GOT3 (cell line): ENCODE data around the gene ARHGEF12.

Experiments
- DNase-seq: peaks from one replicate; lab custom pipeline; 2025; ENCODE audit warnings: mixed read lengths; lab: John Stamatoyannopoulos, UW

ARHGEF12 gene

GRCh38 chr11:120424185-120424969 is 88.2 kb downstream of the ARHGEF12 start:
- no peak for DNase-seq

GRCh38 chr11:120424970-120425332 is 88.7 kb downstream of the ARHGEF12 start:
- DNase-seq, result no peak

GRCh38 chr11:120425527-120425926 is 89.3 kb downstream of the ARHGEF12 start:
- no peak for DNase-seq

- no peak for DNase-seq
These were observed 93.9 kb downstream of the ARHGEF12 start for GRCh38 chr11:120430146-120430545.

GRCh38 chr11:120431633-120432032 is 95.4 kb downstream of the ARHGEF12 start:
- DNase-seq, result no peak

- no peak for DNase-seq
These were observed 96.1 kb downstream of the ARHGEF12 start for GRCh38 chr11:120432056-120433018.

GRCh38 chr11:120441592-120441991 is 105.4 kb downstream of the ARHGEF12 start:
- no peak for DNase-seq

- no peak for DNase-seq
These were observed 105.8 kb downstream of the ARHGEF12 start for GRCh38 chr11:120442031-120442430.

GRCh38 chr11:120446802-120447201 is 110.6 kb downstream of the ARHGEF12 start:
- DNase-seq, result no peak

GRCh38 chr11:120448240-120448639 is 112.0 kb downstream of the ARHGEF12 start:
- DNase-seq, result no peak

- DNase-seq, result no peak
These were observed 119.3 kb downstream of the ARHGEF12 start for GRCh38 chr11:120455487-120455886.

GRCh38 chr11:120457996-120458395 is 121.8 kb downstream of the ARHGEF12 start:
- no peak for DNase-seq

- DNase-seq, result no peak
These were observed 126.6 kb downstream of the ARHGEF12 start for GRCh38 chr11:120462825-120463224.

- no peak for DNase-seq
These were observed 129.8 kb downstream of the ARHGEF12 start for GRCh38 chr11:120465921-120466534.

- DNase-seq, result no peak
These were observed 131.4 kb downstream of the ARHGEF12 start for GRCh38 chr11:120467627-120468026.

GRCh38 chr11:120471131-120471530 is 134.9 kb downstream of the ARHGEF12 start:
- DNase-seq, result no peak

GRCh38 chr11:120471994-120472393 is 135.8 kb downstream of the ARHGEF12 start:
- DNase-seq, result no peak

- no peak for DNase-seq
These were observed 137.3 kb downstream of the ARHGEF12 start for GRCh38 chr11:120473503-120473902.

- DNase-seq, result no peak
These were observed 145.9 kb downstream of the ARHGEF12 start for GRCh38 chr11:120482149-120482548.

- DNase-seq, result no peak
These were observed 148.5 kb downstream of the ARHGEF12 start for GRCh38 chr11:120484722-120485121.

GRCh38 chr11:120486138-120486537 is 149.9 kb downstream of the ARHGEF12 start:
- DNase-seq, result no peak

- no peak for DNase-seq
These were observed 153.6 kb downstream of the ARHGEF12 start for GRCh38 chr11:120489799-120490198.
